Astrocyte (in vitro differentiated cells and primary cell): Measurements from ENCODE around the gene RTTN.

ENCODE experiments used
- EZH2 ChIP-seq: IDR thresholded peaks from 2 replicates; pipeline ENCODE4 v1.6.1; 2012; ENCODE audit warnings: mild to moderate bottlenecking, low read length, inconsistent platforms; ENCODE audit not compliant: insufficient read depth
- TF ChIP-seq, protein P1 (sequence below): IDR thresholded peaks from 2 replicates; pipeline ENCODE4 v1.5.1; 2011; ENCODE audit warnings: low read depth, mild to moderate bottlenecking, inconsistent platforms, low read length, moderate library complexity; ENCODE audit not compliant: insufficient read depth

DNA sequence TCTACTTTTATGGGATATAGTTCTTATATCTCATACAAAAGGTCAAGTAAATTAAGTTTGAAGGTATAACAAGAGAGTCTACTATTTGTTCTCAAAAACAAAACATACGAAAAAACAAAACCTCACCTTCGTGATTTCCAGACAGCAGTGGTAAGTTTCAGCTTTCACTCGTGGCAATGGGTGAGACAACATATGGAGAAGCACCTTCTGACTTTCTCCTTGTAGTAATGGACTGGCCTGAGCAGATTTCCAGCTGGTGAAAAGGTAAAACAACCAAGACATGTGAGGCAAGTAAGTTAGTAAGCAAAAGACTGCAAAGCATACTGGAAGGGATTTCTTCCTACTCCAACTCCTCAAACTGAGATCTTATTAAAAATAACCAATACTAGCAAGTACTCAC, 39.6 kb downstream of the RTTN start:
- TF ChIP-seq, protein P1, sequence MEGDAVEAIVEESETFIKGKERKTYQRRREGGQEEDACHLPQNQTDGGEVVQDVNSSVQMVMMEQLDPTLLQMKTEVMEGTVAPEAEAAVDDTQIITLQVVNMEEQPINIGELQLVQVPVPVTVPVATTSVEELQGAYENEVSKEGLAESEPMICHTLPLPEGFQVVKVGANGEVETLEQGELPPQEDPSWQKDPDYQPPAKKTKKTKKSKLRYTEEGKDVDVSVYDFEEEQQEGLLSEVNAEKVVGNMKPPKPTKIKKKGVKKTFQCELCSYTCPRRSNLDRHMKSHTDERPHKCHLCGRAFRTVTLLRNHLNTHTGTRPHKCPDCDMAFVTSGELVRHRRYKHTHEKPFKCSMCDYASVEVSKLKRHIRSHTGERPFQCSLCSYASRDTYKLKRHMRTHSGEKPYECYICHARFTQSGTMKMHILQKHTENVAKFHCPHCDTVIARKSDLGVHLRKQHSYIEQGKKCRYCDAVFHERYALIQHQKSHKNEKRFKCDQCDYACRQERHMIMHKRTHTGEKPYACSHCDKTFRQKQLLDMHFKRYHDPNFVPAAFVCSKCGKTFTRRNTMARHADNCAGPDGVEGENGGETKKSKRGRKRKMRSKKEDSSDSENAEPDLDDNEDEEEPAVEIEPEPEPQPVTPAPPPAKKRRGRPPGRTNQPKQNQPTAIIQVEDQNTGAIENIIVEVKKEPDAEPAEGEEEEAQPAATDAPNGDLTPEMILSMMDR, result no peak
- TF ChIP-seq EZH2, result no peak
